ENCODE data around the gene PDZD2. TPM values are rescaled to one million over a fixed set of nuclear protein-coding genes. Genes with fewer than 3 reads are reported as not detected.

PDZD2 gene
- total and polyA plus RNA-seq, 2 donors (not counting 3 experiments of a cell fraction or from before 2014, with no cell fraction given), result 0.66 to 6.9 TPM

- no peaks in the 10 kb centered on the region for H3K27me3 ChIP-seq (ENCODE audit: control insufficient read depth in 2 of 2, insufficient read depth in 2 of 2, low read length in 2 of 2)
- FAIRE-seq (no peak), DNase-seq (ENCODE audit: low read depth, low spot score) (no peak)
- BruUV-seq (replicated peaks), result no TSS peak
- TF ChIP-seq CTCF (IDR thresholded peaks at IDR 0.05; ENCODE audit: extremely low read depth in 1 of 2, insufficient read depth in 1 of 2, low read depth in 1 of 2, low read length in 2 of 2) (no peak), MYC (IDR thresholded peaks at IDR 0.05; ENCODE audit: low read depth, low read length) (no peak), FOS (IDR thresholded peaks at IDR 0.05; ENCODE audit: borderline replicate concordance, insufficient read depth, low read length) (no peak), POLR2A (IDR thresholded peaks at IDR 0.05; ENCODE audit: low read depth, low read length) (no peak), POLR2AphosphoS5 (IDR thresholded peaks at IDR 0.05; ENCODE audit: insufficient read depth, low read depth, low read length) (no peak), MAX (IDR thresholded peaks at IDR 0.05; ENCODE audit: insufficient read depth, insufficient read length) (no peak), EZH2 (IDR thresholded peaks at IDR 0.05; ENCODE audit: borderline replicate concordance, low read depth, low read length, severe bottlenecking) (no peak), JUN (IDR thresholded peaks at IDR 0.05; ENCODE audit: borderline replicate concordance, insufficient read depth, insufficient read length, low read depth) (no peak), GATA2 (IDR thresholded peaks at IDR 0.05; ENCODE audit: insufficient read depth, insufficient read length, low read depth, low read length) (no peak)
- dilution Hi-C loops (cut with MboI; ENCODE audit: extremely low pct_ligation_motif_present, low sequenced_read_pairs) (no loop called here), intact Hi-C loops (cut with micrococcal nuclease) (no loop called here)
- no peaks in the 10 kb centered on the region for H4K20me1 ChIP-seq (replicated peaks; ENCODE audit: control insufficient read depth, extremely low read depth, insufficient read depth, low read length)
- no peak overlapping the region for H2AFZ ChIP-seq (ENCODE audit: low read depth, low read length)
- no peaks in the 10 kb centered on the region for H3K9me3 ChIP-seq (replicated peaks; ENCODE audit: control insufficient read depth, insufficient read depth, low read length)
- H3K4me1 ChIP-seq (ENCODE audit: control insufficient read depth, extremely low read depth, insufficient read depth, low read length), result no peaks in the 10 kb centered on the region
- H3K27ac ChIP-seq (ENCODE audit: insufficient read depth, low read depth, low read length), result no peak overlapping the region
- H3K79me2 ChIP-seq (ENCODE audit: control insufficient read depth, insufficient read depth, low read length), result no peaks in the 10 kb centered on the region
- H3K4me2 ChIP-seq (ENCODE audit: insufficient read depth, low read length), result no peak overlapping the region
- H3K36me3 ChIP-seq (ENCODE audit: control insufficient read depth in 2 of 2, extremely low read depth in 1 of 2, insufficient read depth in 2 of 2, low read length in 2 of 2), result no peaks in the 10 kb centered on the region
- no peak overlapping the region for H3K4me3 ChIP-seq (replicated peaks in 1 of 3; ENCODE audit: insufficient read depth in 1 of 3, low read depth in 1 of 3, low read length in 3 of 3)
- no peaks in the 10 kb centered on the region for H3K9me1 ChIP-seq (replicated peaks; ENCODE audit: control insufficient read depth, extremely low read depth, insufficient read depth, low read length)
- no peak overlapping the region for H3K9ac ChIP-seq (replicated peaks; ENCODE audit: extremely low read depth, insufficient read depth, low read length)
- CTCF ChIA-PET, result interaction anchor here (1.4 kb wide), 1 partner anchor 415 kb away, joined by 3 read pairs; no protein-coding TSS in a partner anchor
- POLR2A ChIA-PET, result no interaction called here
Observed at GRCh38 chr5:31661257-31661656, 22.3 kb downstream of the PDZD2 start.

Measured in endothelial cell of umbilical vein (primary cell).